Thyroid gland (tissue), 4 donors: ENCODE data around the gene NFASC.

Source experiments
- CTCF ChIP-seq, 6 experiments: fragments of 200-600 bp in 3 of 6; fragments of 450-650 bp in 3 of 6; sonication (generic) in 3 of 6; IDR thresholded peaks; one replicate each; pipeline ENCODE4 v1.5.1; 2016 to 2019; ENCODE audit warnings: antibody characterized with exemption in 6 of 6, mild to moderate bottlenecking in 2 of 6, inconsistent platforms in 1 of 6, moderate library complexity in 1 of 6
- POLR2A ChIP-seq, 2 donors: fragments of 450-650 bp; IDR thresholded peaks; one replicate each; pipeline ENCODE4 v1.6.1; 2017; ENCODE audit warnings: antibody characterized with exemption in 2 of 2, mild to moderate bottlenecking in 2 of 2, moderate library complexity in 1 of 2

- TF ChIP-seq CTCF (IDR thresholded peaks at IDR 0.05) (no peak), POLR2A (IDR thresholded peaks at IDR 0.05) (no peak)
Observed at GRCh38 chr1:204866051-204866596, 4.5 kb upstream of the NFASC start.
